IPS-18c (cell line): Measurements from ENCODE around the gene CNNM1.

Experiments used
- H3K4me3 ChIP-seq: 2 replicates; pipeline ENCODE4 v1.7.0; 2013; ENCODE audit warnings: low read depth, mild to moderate bottlenecking, low read length, moderate library complexity; ENCODE audit not compliant: insufficient read depth
- H3K9me3 ChIP-seq: one replicate; pipeline ENCODE4 v1.6.1; 2013; ENCODE audit warnings: mild to moderate bottlenecking, low read length, moderate library complexity; ENCODE audit not compliant: control insufficient read depth, insufficient read depth

CNNM1 gene

DNA sequence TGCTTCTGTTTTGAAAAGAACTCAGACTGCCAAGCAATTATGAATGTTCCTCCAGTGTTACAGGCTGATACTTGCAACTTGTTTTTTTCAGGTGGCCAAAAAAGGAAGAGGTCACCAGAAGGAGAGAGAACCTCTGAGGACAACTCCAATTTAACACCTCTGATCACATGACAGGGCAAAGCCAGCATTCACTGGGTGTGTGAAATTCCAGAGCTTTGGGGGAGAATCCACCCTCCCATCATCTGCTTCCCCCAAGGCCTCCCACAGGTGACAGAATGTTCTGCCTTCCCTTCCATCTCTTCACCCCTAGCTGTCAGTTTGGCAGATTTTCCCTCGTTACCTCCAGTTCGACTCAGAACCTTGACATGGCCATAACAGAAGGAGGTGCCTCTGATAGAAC is 62.2 kb downstream of the CNNM1 start:
- Histone ChIP-seq H3K4me3 (no peak overlapping the region), H3K9me3 (no peaks in the 10 kb centered on the region)

DNA sequence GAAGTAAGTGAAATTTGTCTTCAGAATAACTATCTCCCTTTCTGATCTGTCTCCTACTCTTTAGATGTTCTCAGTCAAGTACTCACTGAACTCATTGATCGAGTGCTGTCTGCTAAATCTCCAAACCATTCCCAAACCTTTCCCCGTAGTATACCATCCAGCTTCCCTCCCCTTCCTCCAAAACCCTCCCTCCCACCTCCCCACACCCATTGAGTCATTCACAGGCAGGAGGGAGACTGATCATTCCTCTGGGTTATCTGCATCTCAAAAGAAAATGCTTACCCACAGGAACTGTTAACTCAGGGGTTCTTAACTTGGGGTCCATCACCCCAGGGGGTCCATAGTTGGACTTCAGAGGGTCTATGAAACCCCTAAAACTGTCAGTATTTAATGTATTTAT is 63.9 kb downstream of the CNNM1 start:
- no peak overlapping the region for H3K4me3 ChIP-seq
- no peaks in the 10 kb centered on the region for H3K9me3 ChIP-seq

DNA sequence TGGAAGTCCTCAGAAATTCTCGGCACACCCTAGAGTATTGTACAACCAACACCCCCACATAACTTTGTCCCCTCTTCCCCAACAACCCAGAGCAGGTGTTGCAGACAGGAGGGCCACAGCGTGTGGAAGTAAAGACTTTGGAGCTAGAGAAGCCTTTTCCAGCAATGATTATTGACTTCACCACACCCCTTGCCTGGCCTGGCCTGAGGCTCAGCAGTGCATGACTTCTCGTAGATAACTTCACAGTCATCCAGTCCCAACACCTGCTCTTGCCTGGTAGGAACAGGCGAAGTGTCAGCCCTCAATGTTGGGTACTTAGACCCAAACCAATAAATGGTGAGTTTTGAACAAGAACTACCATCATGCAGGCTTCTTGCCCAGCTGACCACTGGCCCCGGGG is 64.5 kb downstream of the CNNM1 start:
- no peak overlapping the region for H3K4me3 ChIP-seq
- no peaks in the 10 kb centered on the region for H3K9me3 ChIP-seq

DNA sequence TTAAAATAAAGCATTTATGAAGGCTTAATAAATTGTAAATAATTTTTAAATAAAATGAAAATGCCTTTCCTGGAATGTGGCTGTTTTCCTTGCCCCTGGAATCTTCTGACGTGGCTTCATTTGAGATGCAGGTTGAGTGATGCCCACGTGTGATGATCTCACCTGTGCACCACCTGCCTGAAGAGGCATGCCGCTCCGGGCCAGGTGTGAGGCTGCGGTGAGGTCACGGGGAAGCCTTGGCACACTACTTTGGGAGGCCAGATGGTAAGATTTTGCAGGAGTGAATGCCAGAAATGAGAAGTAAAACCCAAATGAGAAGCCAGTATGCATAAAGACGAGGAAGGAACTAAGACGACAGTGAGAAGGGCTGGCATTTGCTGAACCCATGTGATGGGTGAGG is 65.1 kb downstream of the CNNM1 start:
- no peak overlapping the region for H3K4me3 ChIP-seq
- no peaks in the 10 kb centered on the region for H3K9me3 ChIP-seq

DNA sequence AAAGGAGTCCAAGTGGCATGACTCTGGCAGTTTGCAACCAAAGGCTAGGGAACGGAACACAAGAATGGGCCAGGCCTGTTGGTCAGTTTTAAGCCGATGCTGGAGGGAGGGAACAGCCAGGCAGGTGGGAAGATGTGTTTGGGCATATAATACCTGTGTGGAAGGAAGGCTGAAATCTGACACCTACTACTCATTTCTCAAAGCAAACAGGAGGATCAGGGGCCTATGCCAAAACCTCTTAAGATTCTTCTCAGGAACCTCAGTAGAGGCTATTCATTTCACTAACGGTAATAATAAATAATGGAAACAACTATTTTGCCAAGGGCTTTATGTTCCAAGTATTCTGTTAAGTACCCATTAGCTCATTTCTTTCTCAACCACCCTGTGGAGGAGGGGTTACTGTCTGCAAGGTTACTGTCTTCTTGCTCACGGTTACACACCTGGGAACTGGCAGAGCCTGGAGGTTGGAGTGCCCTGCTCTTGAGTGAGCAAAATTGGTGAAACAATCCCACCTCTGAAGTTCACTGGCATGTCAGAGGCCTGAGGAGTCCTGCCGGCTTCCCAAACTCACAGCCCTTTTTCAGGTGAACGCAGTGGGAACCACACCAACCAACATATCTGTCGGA is 65.7 kb downstream of the CNNM1 start:
- Histone ChIP-seq H3K4me3 (no peak overlapping the region), H3K9me3 (no peaks in the 10 kb centered on the region)

DNA sequence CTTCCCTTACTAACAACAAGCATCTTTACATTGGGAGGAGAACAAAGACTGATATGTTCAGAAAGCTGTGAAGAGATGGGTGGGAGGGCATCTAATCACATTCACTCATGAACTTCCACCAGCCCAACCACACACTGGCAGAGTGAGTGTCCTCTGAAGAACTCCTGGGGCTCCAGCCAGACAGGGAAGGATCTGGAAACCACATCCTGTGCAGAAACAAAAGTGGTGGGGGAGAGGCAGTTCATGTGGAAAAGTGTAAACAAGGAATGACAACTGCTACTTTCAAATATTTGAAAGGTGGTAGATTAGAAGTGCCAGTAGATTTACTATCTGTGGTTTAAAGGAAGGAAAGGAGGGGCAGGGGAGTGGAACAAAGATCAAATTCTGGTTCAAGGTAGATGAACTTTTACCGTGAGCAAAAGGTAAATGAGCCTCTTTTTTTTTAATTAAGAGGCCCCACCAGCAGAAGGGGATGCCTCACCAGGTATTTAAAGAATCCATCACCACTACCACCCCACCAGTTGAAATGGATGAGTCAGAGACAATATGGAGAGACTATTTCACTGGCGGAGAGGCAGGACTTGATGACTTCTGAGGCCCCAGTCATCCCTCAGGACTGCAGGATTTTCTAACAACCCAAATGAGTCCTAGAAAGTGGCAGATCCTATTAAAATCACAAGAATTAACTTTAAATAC is 66.7 kb downstream of the CNNM1 start:
- H3K9me3 ChIP-seq, result no peaks in the 10 kb centered on the region
- no peak overlapping the region; the same call in 1 of the 2 replicates for H3K4me3 ChIP-seq

DNA sequence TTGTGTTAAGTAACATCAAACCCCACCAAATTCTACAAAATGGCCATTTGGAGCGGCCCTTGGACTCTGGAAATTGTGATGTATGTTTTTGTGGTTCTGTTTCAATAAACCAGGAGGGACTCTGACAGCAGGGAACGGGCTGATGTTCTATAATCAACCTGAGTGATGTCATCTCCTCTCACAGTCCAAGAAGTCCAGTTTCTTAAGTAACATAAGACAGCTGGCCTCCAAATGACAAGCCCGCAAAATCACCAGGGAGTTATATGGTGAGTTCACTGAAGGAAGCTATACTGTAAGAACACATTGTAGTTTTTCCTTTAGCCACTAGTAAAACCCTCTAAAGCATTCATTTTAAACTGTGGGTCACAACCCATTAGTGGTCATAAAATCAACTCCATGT is 67.3 kb downstream of the CNNM1 start:
- H3K4me3 ChIP-seq, result no peak overlapping the region

DNA sequence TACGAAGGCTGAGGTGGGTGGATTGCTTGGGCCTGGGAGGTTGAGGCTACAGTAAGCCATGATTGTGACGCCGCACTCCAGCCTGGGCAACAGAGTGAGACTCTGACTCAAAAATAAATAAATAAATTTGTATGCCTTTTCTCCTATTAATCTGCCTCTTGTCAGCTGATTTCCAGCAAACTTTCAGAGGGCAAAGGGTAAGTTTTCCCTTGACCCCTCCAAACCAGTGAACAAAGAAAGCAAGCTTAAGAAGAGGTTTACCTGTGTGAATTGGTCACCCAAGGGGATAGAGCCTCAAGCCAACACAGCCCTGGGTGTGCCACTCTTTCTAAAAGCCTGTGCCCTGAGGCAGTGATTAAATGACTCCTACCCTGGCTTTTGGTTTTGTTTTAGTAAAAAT is 70.5 kb downstream of the CNNM1 start:
- no peaks in the 10 kb centered on the region for H3K9me3 ChIP-seq

More for the DNA sequence above, 67.3 kb downstream of the CNNM1 start:
- no peaks in the 10 kb centered on the region for H3K9me3 ChIP-seq

DNA sequence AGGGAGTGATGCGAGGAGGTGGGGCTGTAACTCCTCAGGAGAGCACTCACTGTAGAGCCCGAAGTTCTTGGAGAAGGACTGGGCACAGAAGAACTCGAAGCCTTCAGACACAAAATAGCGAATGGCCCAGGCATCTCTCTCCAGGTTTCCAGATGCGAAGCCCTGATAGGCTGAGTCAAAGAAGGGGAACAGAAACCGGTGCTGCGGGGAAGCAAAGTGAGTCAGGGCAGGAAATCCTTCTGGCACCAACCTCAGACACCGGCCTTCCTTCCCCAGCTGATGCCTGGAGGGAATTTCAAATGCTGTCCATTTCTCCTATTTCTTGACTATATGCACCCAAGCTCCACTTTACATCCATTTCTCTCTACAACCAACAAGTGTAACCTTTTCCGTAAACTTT is 74.5 kb downstream of the CNNM1 start:
- H3K9me3 ChIP-seq, result no peaks in the 10 kb centered on the region
- no peak overlapping the region for H3K4me3 ChIP-seq

More for the DNA sequence above, 70.5 kb downstream of the CNNM1 start:
- H3K4me3 ChIP-seq, result no peak overlapping the region

DNA sequence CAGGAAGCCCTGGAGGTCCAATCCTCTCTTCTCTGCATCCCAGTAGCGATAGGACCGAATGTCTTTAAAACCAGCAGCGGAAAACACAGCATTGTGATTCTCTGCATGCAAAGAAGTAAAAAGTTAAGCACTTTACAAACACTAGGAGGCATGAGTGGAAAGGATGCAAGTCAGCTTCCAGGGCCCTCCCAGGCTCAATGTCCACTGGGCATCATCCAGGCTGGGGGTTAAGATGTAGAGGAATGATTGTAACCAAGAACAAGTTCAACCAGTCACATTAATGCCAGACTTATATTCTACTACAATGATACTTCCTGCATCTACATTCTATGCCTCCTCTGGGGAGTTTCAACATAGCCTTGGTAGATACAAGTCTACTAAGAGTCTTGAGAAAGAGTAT is 77.0 kb downstream of the CNNM1 start:
- Histone ChIP-seq H3K4me3 (no peak overlapping the region), H3K9me3 (no peaks in the 10 kb centered on the region)

DNA sequence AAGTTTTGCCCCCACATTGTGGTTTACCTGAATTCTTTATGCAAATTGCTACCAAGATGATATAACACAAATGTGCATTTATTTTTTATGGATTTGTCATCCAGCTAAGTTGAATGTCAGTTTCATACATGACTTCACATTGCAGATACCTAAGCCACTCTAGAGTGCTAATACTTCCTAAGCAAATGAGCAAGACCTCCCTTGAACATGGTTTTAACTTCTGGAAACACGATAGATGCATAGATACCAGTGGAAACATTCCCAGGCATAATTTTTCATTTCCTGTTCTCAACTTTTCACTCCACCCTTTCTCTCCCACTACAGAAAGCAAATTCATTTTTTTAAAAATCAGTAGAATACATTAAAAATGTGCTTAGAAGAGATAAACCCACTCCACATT is 81.0 kb downstream of the CNNM1 start:
- H3K4me3 ChIP-seq, result no peak overlapping the region
- no peaks in the 10 kb centered on the region for H3K9me3 ChIP-seq

DNA sequence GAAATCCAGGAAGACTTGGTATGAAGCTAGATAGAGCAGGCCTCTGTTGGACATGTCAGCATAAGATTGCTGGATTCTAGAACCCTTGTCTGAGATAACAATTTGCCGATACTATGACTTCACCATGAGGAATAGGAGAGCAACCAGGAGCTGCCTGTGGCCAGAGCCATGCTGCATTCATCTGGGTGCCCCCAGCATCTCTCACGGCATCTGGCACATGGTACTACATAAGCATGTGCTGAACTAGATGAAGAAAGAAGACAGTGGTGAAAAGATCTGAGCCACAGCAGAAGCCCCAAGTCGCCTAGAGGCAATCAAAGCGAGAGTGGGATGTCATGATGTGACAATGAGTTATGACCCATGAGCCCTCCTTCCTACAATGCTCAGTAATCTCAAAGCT is 81.7 kb downstream of the CNNM1 start:
- H3K4me3 ChIP-seq, result no peak overlapping the region
- H3K9me3 ChIP-seq, result no peaks in the 10 kb centered on the region

DNA sequence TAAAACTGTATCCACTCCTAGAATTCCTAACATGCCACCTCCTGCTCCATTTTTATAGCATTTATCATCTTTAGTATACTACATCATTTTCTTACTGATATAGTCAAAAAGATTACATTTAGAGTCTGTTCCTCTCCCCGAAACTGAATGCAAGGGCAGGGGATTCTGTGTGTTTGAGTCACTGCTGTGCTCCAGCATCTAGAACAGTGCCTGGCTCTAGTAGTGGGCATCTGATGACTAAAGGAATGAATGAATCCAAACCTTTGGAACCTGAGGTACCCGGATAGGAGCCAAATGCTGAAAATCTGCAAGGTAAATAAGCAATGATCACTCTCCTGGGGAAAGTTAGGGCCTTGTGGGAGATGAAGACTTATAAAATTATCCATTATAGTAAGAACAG is 82.4 kb downstream of the CNNM1 start:
- Histone ChIP-seq H3K9me3 (no peaks in the 10 kb centered on the region), H3K4me3 (no peak overlapping the region)

DNA sequence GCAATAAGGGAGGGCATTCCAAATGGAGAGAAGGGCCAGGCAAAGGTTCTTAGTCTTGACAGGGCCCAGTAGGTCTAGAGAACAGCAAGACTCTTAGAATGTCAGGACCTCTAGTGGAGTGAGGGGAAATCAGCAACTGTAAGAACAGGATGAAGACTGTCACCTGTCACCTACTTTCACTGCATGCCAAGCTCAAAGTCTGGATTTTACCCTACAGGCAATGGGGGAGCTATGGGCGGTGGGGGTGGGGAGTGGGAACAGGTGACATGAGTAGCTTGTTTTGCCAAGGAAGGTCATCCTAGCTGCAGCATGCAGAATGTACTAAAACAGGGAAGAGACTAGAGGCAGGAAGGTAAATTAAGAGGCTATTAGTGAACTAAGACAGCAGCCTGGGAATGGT is 82.9 kb downstream of the CNNM1 start:
- Histone ChIP-seq H3K4me3 (no peak overlapping the region), H3K9me3 (no peaks in the 10 kb centered on the region)

DNA sequence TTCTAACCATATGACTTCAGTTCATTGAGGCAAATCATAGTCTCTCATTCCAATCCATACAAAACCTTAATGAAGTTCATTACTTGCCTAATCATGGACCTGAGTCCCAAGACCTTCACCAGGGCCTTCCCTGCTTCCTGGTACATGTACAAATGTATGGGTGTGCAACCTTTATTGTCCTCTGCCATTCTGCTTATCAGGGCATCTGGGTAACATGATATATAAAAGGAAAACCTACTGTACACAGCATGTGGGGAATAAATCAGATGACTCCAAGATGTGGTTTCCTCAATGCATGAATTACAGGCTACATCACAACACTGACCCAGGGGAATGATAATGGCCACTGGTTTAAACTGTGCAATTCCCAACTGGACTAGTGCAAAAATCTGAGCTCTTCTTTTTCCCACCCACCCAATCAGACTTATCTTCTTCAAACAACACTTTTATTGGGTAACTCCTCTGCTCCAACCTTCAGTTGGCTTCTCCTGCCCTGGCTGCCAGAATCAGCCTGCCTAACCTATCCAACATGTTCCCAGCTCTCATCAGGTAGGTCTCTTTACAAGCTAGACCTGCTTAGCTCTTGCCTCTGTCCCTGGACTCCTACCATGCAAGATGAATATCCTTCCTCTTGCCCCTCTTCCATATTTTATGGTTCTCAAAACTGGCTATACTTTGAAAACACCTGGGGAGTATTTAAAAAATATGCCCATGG is 89.9 kb downstream of the CNNM1 start:
- no peak overlapping the region for H3K4me3 ChIP-seq
- no peaks in the 10 kb centered on the region for H3K9me3 ChIP-seq

DNA sequence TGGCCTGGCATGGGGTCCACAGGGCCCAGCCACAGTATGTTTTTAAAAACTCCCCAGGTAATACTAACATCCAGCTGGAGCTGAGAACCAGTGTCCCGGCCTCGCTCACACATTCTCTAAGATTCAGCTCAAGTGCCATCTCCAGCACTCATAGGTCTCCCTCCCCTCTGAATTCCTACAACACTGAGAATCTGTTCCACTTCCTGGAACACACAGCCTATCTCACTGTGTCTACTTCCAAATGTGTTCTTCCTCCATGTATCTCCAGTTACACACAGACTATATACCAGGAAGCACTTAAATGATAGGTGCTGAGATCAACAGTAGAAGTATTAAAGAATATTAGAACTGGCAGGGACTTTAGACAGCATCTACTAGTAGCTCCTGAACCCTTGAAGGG is 90.5 kb downstream of the CNNM1 start:
- H3K4me3 ChIP-seq, result no peak overlapping the region

DNA sequence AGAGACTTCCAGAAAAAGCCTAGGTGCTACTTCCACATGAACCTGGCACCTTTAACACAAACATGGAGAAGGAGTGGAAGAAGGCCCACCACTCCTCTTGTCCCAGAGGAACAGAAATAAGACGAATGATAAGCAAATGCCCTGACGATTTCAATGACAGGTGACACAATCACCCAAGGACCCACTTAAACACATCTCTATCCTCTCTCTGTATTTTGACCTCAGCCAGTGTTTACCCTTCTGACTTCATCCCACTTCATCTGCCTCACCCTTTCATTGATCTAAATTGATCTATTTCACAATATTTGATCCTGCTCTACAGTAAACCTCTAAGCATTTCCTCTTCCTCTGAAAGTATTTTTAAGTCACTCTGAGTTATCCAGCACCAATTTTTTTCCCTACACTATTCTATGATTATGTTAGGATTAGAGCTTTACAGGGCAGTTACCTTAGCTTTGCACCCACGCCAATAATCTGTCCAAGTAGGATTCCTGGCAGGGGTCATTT is 92.1 kb downstream of the CNNM1 start:
- no peak overlapping the region for H3K4me3 ChIP-seq

More for the DNA sequence above, 90.5 kb downstream of the CNNM1 start:
- no peaks in the 10 kb centered on the region for H3K9me3 ChIP-seq

DNA sequence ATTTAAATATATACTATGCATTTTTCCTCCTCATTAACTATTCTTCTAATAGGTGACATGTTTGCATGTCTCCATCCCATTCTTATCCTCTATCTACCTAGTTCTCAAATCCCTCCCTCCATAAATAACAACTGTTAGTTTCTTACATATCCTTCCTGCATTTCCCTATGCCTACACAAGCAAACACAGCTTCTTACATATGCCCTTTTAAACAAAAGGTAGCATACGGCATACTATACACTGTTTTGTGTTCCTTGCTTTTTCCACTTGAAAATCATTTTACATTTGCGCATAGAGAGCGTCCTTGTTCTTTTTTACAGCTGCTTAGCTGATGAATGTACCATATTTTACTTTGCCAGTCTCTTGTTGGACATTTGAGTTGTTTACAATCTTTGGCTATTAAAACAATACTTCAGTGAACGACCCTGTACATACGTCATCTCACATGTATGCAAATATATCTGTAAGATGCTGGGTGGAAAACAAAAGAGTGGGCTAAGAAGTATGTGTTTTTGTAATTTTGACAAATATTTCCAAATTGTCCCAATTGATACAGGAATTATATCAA is 93.5 kb downstream of the CNNM1 start:
- H3K9me3 ChIP-seq, result no peaks in the 10 kb centered on the region
- no peak overlapping the region for H3K4me3 ChIP-seq

More for the DNA sequence above, 92.1 kb downstream of the CNNM1 start:
- no peaks in the 10 kb centered on the region for H3K9me3 ChIP-seq
